Endodermal cell (in vitro differentiated cells): Measurements from ENCODE around the gene TLCD3A. TPM values are rescaled to one million over a fixed set of nuclear protein-coding genes. Genes with fewer than 3 reads are reported as not detected.
"Not testable (repeated sequence)": the region's sequence is repeated elsewhere in the genome, so short reads cannot be mapped to it uniquely, and the experiment has no call there.

ENCODE experiments used
- DNase-seq: peaks from one replicate; pipeline ENCODE4 v3.0.0-alpha.2; 2017
- H3K27ac ChIP-seq: 2 replicates; pipeline ENCODE4 v1.5.1; 2013; ENCODE audit warnings: mild to moderate bottlenecking, low read depth, low read length, moderate library complexity
- H3K27me3 ChIP-seq: 2 replicates; pipeline ENCODE4 v1.6.1; 2013; ENCODE audit warnings: mild to moderate bottlenecking, low read length, moderate library complexity; ENCODE audit not compliant: insufficient read depth, control insufficient read depth, poor library complexity, severe bottlenecking
- H3K36me3 ChIP-seq: 2 replicates; pipeline ENCODE4 v1.7.0; 2013; ENCODE audit warnings: mild to moderate bottlenecking, low read length, moderate library complexity; ENCODE audit not compliant: control insufficient read depth, insufficient read depth
- H3K4me1 ChIP-seq: one replicate; pipeline ENCODE4 v1.7.0; 2013; ENCODE audit warnings: low read length; ENCODE audit not compliant: control insufficient read depth, insufficient read depth
- H3K4me3 ChIP-seq: 2 replicates; pipeline ENCODE4 v1.5.1; 2013; ENCODE audit warnings: mild to moderate bottlenecking, low read length, moderate library complexity
- H3K9ac ChIP-seq: 2 replicates; pipeline ENCODE4 v1.6.1; 2013; ENCODE audit warnings: mild to moderate bottlenecking, low read length, moderate library complexity; ENCODE audit not compliant: poor library complexity, severe bottlenecking; ENCODE audit errors: extremely low read depth
- H3K9me3 ChIP-seq: 2 replicates; pipeline ENCODE4 v1.6.1; 2013; ENCODE audit warnings: mild to moderate bottlenecking, low read length, moderate library complexity; ENCODE audit not compliant: control insufficient read depth
- H3K27ac Mint-ChIP-seq: 2 replicates; pipeline ENCODE4 v1.8.0; 2020; ENCODE audit warnings: mixed read lengths
- H3K27me3 Mint-ChIP-seq: 2 replicates; pipeline ENCODE4 v1.8.0; 2021; ENCODE audit warnings: mild to moderate bottlenecking, mixed read lengths; ENCODE audit not compliant: insufficient read depth
- H3K36me3 Mint-ChIP-seq: 2 replicates; pipeline ENCODE4 v1.8.0; 2020; ENCODE audit warnings: low read depth, mixed read lengths
- H3K4me1 Mint-ChIP-seq: 2 replicates; pipeline ENCODE4 v1.8.0; 2020; ENCODE audit warnings: mixed read lengths
- H3K4me3 Mint-ChIP-seq: 2 replicates; pipeline ENCODE4 v1.8.0; 2020; ENCODE audit warnings: mild to moderate bottlenecking, moderate library complexity, mixed read lengths
- H3K9me3 Mint-ChIP-seq: 2 replicates; pipeline ENCODE4 v1.8.0; 2020; ENCODE audit warnings: mild to moderate bottlenecking, mixed read lengths
- CTCF ChIP-seq: fragments of 200-600 bp; sonication (generic); conservative IDR thresholded peaks from 2 replicates; pipeline ENCODE4 v1.5.0; 2021; ENCODE audit warnings: antibody characterized with exemption, mild to moderate bottlenecking
- WGBS, 2 experiments: methylation state at CpG; one replicate each; pipeline versions ENCODE4 v1.1.5 to v1.1.7; 2013; ENCODE audit warnings: missing lambda C conversion rate in 2 of 2, mixed read lengths in 1 of 2; ENCODE audit not compliant: insufficient coverage in 1 of 2, insufficient read length in 1 of 2; 5-methylcytosine and 5-hydroxymethylcytosine counted together
- total RNA-seq, 2 donors: library from RNA; stranded (reverse); fragmentation: NEBNext Ultra II Directional in 1 of 2; extraction: Animal tissue kit (Norgen Biotek cat#: 25700) in 1 of 2; gene quantifications; 2 replicates in 1 of 2; 3 replicates in 1 of 2; pipeline ENCODE4 v1.2.1, GENCODE V29; 2021

The TLCD3A gene
- total RNA-seq, 2 donors from 2014 or later, result 16.6 to 28.8 TPM

GRCh38 chr17:787641-788221, 55.3 kb downstream of the TLCD3A start:
- WGBS, 2 experiments, result 95 to 96% methylated on average over 10 to 12 of the region's 12 CpGs
- H3K36me3 ChIP-seq, result peaks cover 62% of the 10 kb centered on the region
- H3K9ac ChIP-seq, result no peak overlapping the region
- no peak overlapping the region for H3K27ac Mint-ChIP-seq
- no peak overlapping the region for H3K27ac ChIP-seq
- H3K9me3 ChIP-seq, result no peaks in the 10 kb centered on the region
- no peaks in the 10 kb centered on the region for H3K27me3 Mint-ChIP-seq
- H3K9me3 Mint-ChIP-seq, result no peaks in the 10 kb centered on the region
- H3K4me3 ChIP-seq, result no peak overlapping the region
- TF ChIP-seq CTCF, result no peak
- peaks cover 57% of the 10 kb centered on the region for H3K36me3 Mint-ChIP-seq
- no peaks in the 10 kb centered on the region for H3K27me3 ChIP-seq
- H3K4me1 Mint-ChIP-seq, result peaks cover 9% of the 10 kb centered on the region
- peaks cover 2% of the 10 kb centered on the region for H3K4me1 ChIP-seq
- no peak overlapping the region for H3K4me3 Mint-ChIP-seq
- DNase-seq, result no peak

- 92 to 96% methylated on average over 4 of the region's 4 CpGs for WGBS, 2 experiments
- no peak overlapping the region for H3K4me3 ChIP-seq
- Mint-ChIP-seq H3K36me3 (peaks cover 57% of the 10 kb centered on the region), H3K27ac (no peak overlapping the region), H3K4me1 (peaks cover 6% of the 10 kb centered on the region), H3K9me3 (no peaks in the 10 kb centered on the region), H3K4me3 (no peak overlapping the region), H3K27me3 (no peaks in the 10 kb centered on the region)
- no peak for TF ChIP-seq CTCF
- no peak overlapping the region for H3K27ac ChIP-seq
- peaks cover 2% of the 10 kb centered on the region for H3K4me1 ChIP-seq
- no peaks in the 10 kb centered on the region for H3K9me3 ChIP-seq
- peaks cover 56% of the 10 kb centered on the region for H3K36me3 ChIP-seq
- DNase-seq, result no peak
- H3K9ac ChIP-seq, result no peak overlapping the region
- no peaks in the 10 kb centered on the region for H3K27me3 ChIP-seq
Measured at GRCh38 chr17:788551-788950, 56.2 kb downstream of the TLCD3A start.

GRCh38 chr17:789160-789840, 56.9 kb downstream of the TLCD3A start:
- Histone ChIP-seq H3K9me3 (no peaks in the 10 kb centered on the region), H3K9ac (no peak overlapping the region), H3K4me3 (no peak overlapping the region), H3K27me3 (no peaks in the 10 kb centered on the region), H3K36me3 (peaks cover 53% of the 10 kb centered on the region), H3K27ac (no peak overlapping the region), H3K4me1 (no peaks in the 10 kb centered on the region)
- H3K27me3 Mint-ChIP-seq, result no peaks in the 10 kb centered on the region
- H3K4me1 Mint-ChIP-seq, result peaks cover 9% of the 10 kb centered on the region
- no peak overlapping the region for H3K4me3 Mint-ChIP-seq
- H3K9me3 Mint-ChIP-seq, result no peaks in the 10 kb centered on the region
- H3K27ac Mint-ChIP-seq, result peak overlapping the region; percentile 35
- no peak for TF ChIP-seq CTCF
- no peak for DNase-seq
- WGBS, 2 experiments, result 97 to 99% methylated on average over 13 to 14 of the region's 14 CpGs
- peaks cover 53% of the 10 kb centered on the region for H3K36me3 Mint-ChIP-seq

GRCh38 chr17:789931-790873, 57.8 kb downstream of the TLCD3A start:
- not testable (repeated sequence) for H3K4me3 ChIP-seq, H3K27ac ChIP-seq, H3K9me3 ChIP-seq, H3K27me3 Mint-ChIP-seq, H3K9me3 Mint-ChIP-seq, H3K9ac ChIP-seq, H3K27me3 ChIP-seq, H3K4me3 Mint-ChIP-seq, H3K4me1 ChIP-seq
- peaks cover 56% of the 10 kb centered on the region for H3K36me3 Mint-ChIP-seq
- peak; percentile 98 for DNase-seq
- peaks cover 45% of the 10 kb centered on the region for H3K36me3 ChIP-seq
- H3K4me1 Mint-ChIP-seq, result peaks cover 16% of the 10 kb centered on the region
- peak overlapping the region; percentile 35 for H3K27ac Mint-ChIP-seq
- 85 to 89% methylated on average over 18 to 29 of the region's 38 CpGs for WGBS, 2 experiments

GRCh38 chr17:790874-791247, 58.5 kb downstream of the TLCD3A start:
- not testable (repeated sequence) for H3K4me3 Mint-ChIP-seq, H3K9me3 ChIP-seq, H3K4me3 ChIP-seq, H3K4me1 ChIP-seq, H3K27ac ChIP-seq, H3K27me3 Mint-ChIP-seq, H3K9ac ChIP-seq, H3K27ac Mint-ChIP-seq, H3K27me3 ChIP-seq, H3K9me3 Mint-ChIP-seq
- H3K36me3 ChIP-seq, result peaks cover 45% of the 10 kb centered on the region
- Mint-ChIP-seq H3K36me3 (peaks cover 55% of the 10 kb centered on the region), H3K4me1 (peaks cover 19% of the 10 kb centered on the region)
- WGBS, 2 experiments, result 83 to 92% methylated on average over 2 to 7 of the region's 12 CpGs
- peak; percentile 94 for DNase-seq
